GM23248 (cell line): ENCODE data around the gene PRKD3. TPM values are rescaled to one million over a fixed set of nuclear protein-coding genes. Genes with fewer than 3 reads are reported as not detected.

Source experiments
- DNase-seq: peaks from one replicate; pipeline ENCODE4 v3.0.0-alpha.2; 2015
- H2AFZ ChIP-seq: fragments of 200-600 bp; sonication (generic); 2 replicates; pipeline ENCODE4 v1.6.1; 2016; ENCODE audit warnings: antibody characterized with exemption
- H3F3A ChIP-seq: fragments of 200-600 bp; sonication (generic); 2 replicates; pipeline ENCODE4 v1.6.1; 2016; ENCODE audit warnings: mild to moderate bottlenecking, antibody characterized with exemption, mixed run types; ENCODE audit not compliant: insufficient read depth
- H3K27ac ChIP-seq: fragments of 200-600 bp; sonication (generic); 2 replicates; pipeline ENCODE4 v1.5.1; 2016; ENCODE audit warnings: mild to moderate bottlenecking
- H3K27me3 ChIP-seq: fragments of 200-600 bp; sonication (generic); replicated peaks from 2 replicates; pipeline ENCODE4 v1.6.1; 2016; ENCODE audit warnings: mild to moderate bottlenecking; ENCODE audit not compliant: insufficient read depth
- H3K36me3 ChIP-seq: fragments of 200-600 bp; sonication (generic); 2 replicates; pipeline ENCODE4 v1.6.1; 2016; ENCODE audit warnings: low read depth, mild to moderate bottlenecking
- H3K4me1 ChIP-seq: fragments of 200-600 bp; sonication (generic); 2 replicates; pipeline ENCODE4 v1.6.1; 2016; ENCODE audit warnings: mild to moderate bottlenecking; ENCODE audit not compliant: insufficient read depth
- H3K4me2 ChIP-seq: fragments of 200-600 bp; sonication (generic); one replicate; pipeline ENCODE4 v1.6.1; 2016; ENCODE audit warnings: mild to moderate bottlenecking; ENCODE audit not compliant: unreplicated experiment
- H3K4me3 ChIP-seq: fragments of 200-600 bp; sonication (generic); 2 replicates; pipeline ENCODE4 v1.5.1; 2016; ENCODE audit warnings: mild to moderate bottlenecking
- H3K79me2 ChIP-seq: fragments of 200-600 bp; sonication (generic); 2 replicates; pipeline ENCODE4 v1.6.1; 2016; ENCODE audit warnings: mild to moderate bottlenecking; ENCODE audit not compliant: insufficient read depth
- H3K9ac ChIP-seq: fragments of 200-600 bp; sonication (generic); 2 replicates; pipeline ENCODE4 v1.6.1; 2016; ENCODE audit warnings: mild to moderate bottlenecking
- H3K9me2 ChIP-seq: fragments of 200-600 bp; sonication (generic); 2 replicates; pipeline ENCODE4 v1.6.1; 2016; ENCODE audit warnings: mixed run types, mild to moderate bottlenecking, moderate library complexity; ENCODE audit not compliant: insufficient read depth
- H3K9me3 ChIP-seq: fragments of 200-600 bp; sonication (generic); one replicate; pipeline ENCODE4 v1.6.1; 2017; ENCODE audit warnings: low read depth
- H4K20me1 ChIP-seq: fragments of 200-600 bp; sonication (generic); 2 replicates; pipeline ENCODE4 v1.6.0; 2016; ENCODE audit not compliant: insufficient read depth
- EZH2 ChIP-seq: fragments of 200-600 bp; sonication (generic); IDR thresholded peaks from 2 replicates; pipeline ENCODE4 v1.6.1; 2018; ENCODE audit warnings: antibody characterized with exemption, mild to moderate bottlenecking; ENCODE audit not compliant: insufficient read depth, poor library complexity, severe bottlenecking
- EZH2phosphoT487 ChIP-seq: fragments of 200-600 bp; sonication (generic); IDR thresholded peaks from 2 replicates; pipeline ENCODE4 v1.6.1; 2018; ENCODE audit warnings: antibody characterized with exemption, moderate library complexity, mild to moderate bottlenecking, low read depth; ENCODE audit not compliant: insufficient read depth
- WGBS, 2 experiments: methylation state at CpG; one replicate each; pipeline ENCODE4 v1.1.6; 2015 to 2017; ENCODE audit warnings: low lambda C conversion rate in 2 of 2, low coverage in 1 of 2; ENCODE audit errors: missing lambda C conversion rate in 2 of 2; 5-methylcytosine and 5-hydroxymethylcytosine counted together
- in situ Hi-C: fragments of 300-500 bp; cut with MboI; formaldehyde crosslinking; loops from 2 replicates; pipeline ENCODE4 v1.15.0; 2020
- polyA plus RNA-seq: library from polyadenylated mRNA; unstranded; fragments of >200 nt; fragmentation: Nextera tagmentation; extraction: Ambion mirVana; gene quantifications from 2 replicates; pipeline ENCODE4 v1.2.1, GENCODE V29; 2016
- total RNA-seq: library from RNA; depleted of rRNA; stranded (reverse); fragments of >200 nt; shearing (Covaris generic); gene quantifications from 2 replicates; pipeline ENCODE4 v1.2.3, GENCODE V29; 2014

The PRKD3 gene
- total and polyA plus RNA-seq, 2 experiments from 2014 or later = 19.7 to 74.0 TPM

- Histone ChIP-seq H4K20me1 (no peaks in the 10 kb centered on the region), H3K4me3 (no peak overlapping the region), H3F3A (peaks cover 9% of the 10 kb centered on the region), H3K4me2 (peak overlapping the region; percentile 27), H3K9ac (no peak overlapping the region), H3K4me1 (peaks cover 29% of the 10 kb centered on the region), H3K27ac (no peak overlapping the region), H3K79me2 (no peaks in the 10 kb centered on the region), H3K36me3 (no peaks in the 10 kb centered on the region), H3K9me3 (no peaks in the 10 kb centered on the region), H3K9me2 (no peaks in the 10 kb centered on the region), H2AFZ (peak overlapping the region; percentile 7; the same call in 1 of the 2 replicates), H3K27me3 (no peaks in the 10 kb centered on the region)
- WGBS, 2 experiments = 7 to 14% methylated on average over 3 of the region's 3 CpGs
- in situ Hi-C loops = no loop called here
- DNase-seq = peak; percentile 46
- TF ChIP-seq EZH2 = no peak
- no peak for TF ChIP-seq EZH2phosphoT487
Observed at GRCh38 chr2:37349231-37349860, 24.7 kb upstream of the PRKD3 start.

- H3K9me3 ChIP-seq = no peaks in the 10 kb centered on the region
- H3K27me3 ChIP-seq = no peaks in the 10 kb centered on the region
- H2AFZ ChIP-seq = no peak overlapping the region
- TF ChIP-seq EZH2 = no peak
- no peak for TF ChIP-seq EZH2phosphoT487
- no peaks in the 10 kb centered on the region for H3K9me2 ChIP-seq
- peaks cover 21% of the 10 kb centered on the region for H3F3A ChIP-seq
- in situ Hi-C loops = no loop called here
- H3K4me2 ChIP-seq = no peak overlapping the region
- H3K9ac ChIP-seq = no peak overlapping the region
- no peak for DNase-seq
- H3K79me2 ChIP-seq = no peaks in the 10 kb centered on the region
- H4K20me1 ChIP-seq = no peaks in the 10 kb centered on the region
- no peaks in the 10 kb centered on the region for H3K36me3 ChIP-seq
- peaks cover 38% of the 10 kb centered on the region for H3K4me1 ChIP-seq
- H3K4me3 ChIP-seq = no peak overlapping the region
- 57 to 58% methylated on average over 5 of the region's 5 CpGs for WGBS, 2 experiments
- H3K27ac ChIP-seq = no peak overlapping the region
Observed at GRCh38 chr2:37348155-37348554, 23.5 kb upstream of the PRKD3 start.

GRCh38 chr2:37344453-37345361 lies 20.1 kb upstream of the PRKD3 start, which contains the start of gene QPCT:
Gene QPCT (plus strand): TSS chr2:37344630. CDS start chr2:37344732, 102 bp downstream.
- Histone ChIP-seq H3K27ac (peak within 1 kb of the TSS; percentile 56), H3K9me3 (no peaks in the 10 kb centered on the region), H4K20me1 (no peaks in the 10 kb centered on the region), H3K4me2 (peak within 1 kb of the TSS; percentile 77), H2AFZ (peak within 1 kb of the TSS; percentile 92), H3K4me3 (peak within 1 kb of the TSS; percentile 79), H3K4me1 (peaks cover 23% of the 10 kb centered on the region), H3F3A (peaks cover 16% of the 10 kb centered on the region), H3K9ac (peak within 1 kb of the TSS; percentile 73), H3K36me3 (no peaks in the 10 kb centered on the region), H3K79me2 (no peaks in the 10 kb centered on the region), H3K9me2 (no peaks in the 10 kb centered on the region), H3K27me3 (no peaks in the 10 kb centered on the region)
- in situ Hi-C loops = no loop called here
- TF ChIP-seq EZH2 = no peak
- no peak for TF ChIP-seq EZH2phosphoT487
- DNase-seq = peak; percentile 80
- 1% methylated on average over 62 to 68 of the region's 73 CpGs for WGBS, 2 experiments

GRCh38 chr2:37343537-37344434 lies 19.2 kb upstream of the PRKD3 start:
- 33 to 36% methylated on average over 7 of the region's 7 CpGs for WGBS, 2 experiments
- no peaks in the 10 kb centered on the region for H3K9me2 ChIP-seq
- H4K20me1 ChIP-seq = no peaks in the 10 kb centered on the region
- no peaks in the 10 kb centered on the region for H3K79me2 ChIP-seq
- H3K9ac ChIP-seq = peak overlapping the region; percentile 73
- no peaks in the 10 kb centered on the region for H3K36me3 ChIP-seq
- H3K9me3 ChIP-seq = no peaks in the 10 kb centered on the region
- H3K4me2 ChIP-seq = peak overlapping the region; percentile 77
- TF ChIP-seq EZH2 (no peak), EZH2phosphoT487 (no peak)
- peaks cover 16% of the 10 kb centered on the region for H3F3A ChIP-seq
- peak; percentile 85 for DNase-seq
- in situ Hi-C loops = no loop called here
- H3K27ac ChIP-seq = peak overlapping the region; percentile 56
- H3K4me1 ChIP-seq = peaks cover 15% of the 10 kb centered on the region
- H2AFZ ChIP-seq = peak overlapping the region; percentile 92
- no peaks in the 10 kb centered on the region for H3K27me3 ChIP-seq
- peak overlapping the region; percentile 79 for H3K4me3 ChIP-seq
